Ecto neural progenitor cell (in vitro differentiated cells): ENCODE measurements around the gene PROK2.
A peak's percentile ranks its signal among the peaks of the same experiment; 100 is the strongest.

Experiments
- DNase-seq: peaks from one replicate; pipeline ENCODE4 v3.0.0-alpha.2; 2018; ENCODE audit warnings: low spot score

The PROK2 gene

GRCh38 chr3:71786551-71786950 lies 1.6 kb upstream of the PROK2 start:
- no peak for DNase-seq

- DNase-seq: no peak
Observed at GRCh38 chr3:71786217-71786549, 1.2 kb upstream of the PROK2 start.

- no peak for DNase-seq
Observed at GRCh38 chr3:71785532-71786216, 726 bp upstream of the PROK2 start.

- DNase-seq: peak; percentile 54
Observed at GRCh38 chr3:71784201-71784913, 591 bp downstream of the PROK2 start.

- DNase-seq: no peak
Observed at GRCh38 chr3:71783152-71783551, 1.8 kb downstream of the PROK2 start.

- no peak for DNase-seq
Observed at GRCh38 chr3:71780430-71780829, 4.5 kb downstream of the PROK2 start.

GRCh38 chr3:71779674-71780377 lies 5.1 kb downstream of the PROK2 start:
- no peak for DNase-seq

- DNase-seq: no peak
Observed at GRCh38 chr3:71778353-71778752, 6.6 kb downstream of the PROK2 start.

GRCh38 chr3:71776538-71776937 lies 8.4 kb downstream of the PROK2 start:
- DNase-seq: no peak

- no peak for DNase-seq
Observed at GRCh38 chr3:71771884-71772283, 13.1 kb downstream of the PROK2 start.

- no peak for DNase-seq
Observed at GRCh38 chr3:71771126-71771525, 13.8 kb downstream of the PROK2 start.

- DNase-seq: no peak
Observed at GRCh38 chr3:71763426-71763825, 21.5 kb downstream of the PROK2 start.

- no peak for DNase-seq
Observed at GRCh38 chr3:71760140-71760539, 24.8 kb downstream of the PROK2 start.

GRCh38 chr3:71759401-71759800 lies 25.5 kb downstream of the PROK2 start:
- no peak for DNase-seq

- no peak for DNase-seq
Observed at GRCh38 chr3:71758091-71758490, 26.9 kb downstream of the PROK2 start.

GRCh38 chr3:71754610-71755253 lies 30.2 kb downstream of the PROK2 start:
- DNase-seq: peak; percentile 49

GRCh38 chr3:71753701-71754609 lies 31.0 kb downstream of the PROK2 start, which contains the start of gene GPR27:
Gene GPR27, plus strand, starts transcription at chr3:71753855. Its CDS starts 195 bp downstream, at chr3:71754050.
- peak; percentile 66 for DNase-seq

GRCh38 chr3:71752831-71753700 lies 31.9 kb downstream of the PROK2 start:
- DNase-seq: peak; percentile 62

- no peak for DNase-seq
Observed at GRCh38 chr3:71751602-71752001, 33.3 kb downstream of the PROK2 start.

- no peak for DNase-seq
Observed at GRCh38 chr3:71744738-71745137, 40.2 kb downstream of the PROK2 start.

- DNase-seq: no peak
Observed at GRCh38 chr3:71742621-71743020, 42.3 kb downstream of the PROK2 start.
